Ectodermal cell (in vitro differentiated cells): Measurements from ENCODE around the gene COL15A1.

Experiments used
- H3K27ac ChIP-seq: 2 replicates; pipeline ENCODE4 v1.7.0; 2013; ENCODE audit warnings: mild to moderate bottlenecking, low read depth, low read length; ENCODE audit not compliant: insufficient read depth, poor library complexity, severe bottlenecking
- H3K27me3 ChIP-seq: 2 replicates; pipeline ENCODE4 v1.7.0; 2013; ENCODE audit warnings: mild to moderate bottlenecking, low read length; ENCODE audit not compliant: insufficient read depth, control insufficient read depth, poor library complexity, severe bottlenecking
- H3K36me3 ChIP-seq: one replicate; pipeline ENCODE4 v1.7.0; 2013; ENCODE audit warnings: low read length; ENCODE audit not compliant: control insufficient read depth, insufficient read depth
- H3K4me1 ChIP-seq: one replicate; pipeline ENCODE4 v1.7.0; 2013; ENCODE audit warnings: low read length; ENCODE audit not compliant: control insufficient read depth, insufficient read depth
- H3K4me3 ChIP-seq: 2 replicates; pipeline ENCODE4 v1.7.0; 2013; ENCODE audit warnings: low read depth, low read length, control low read depth; ENCODE audit not compliant: insufficient read depth
- H3K9me3 ChIP-seq: 2 replicates; pipeline ENCODE4 v1.7.0; 2013; ENCODE audit warnings: mild to moderate bottlenecking, low read length, moderate library complexity; ENCODE audit not compliant: control insufficient read depth
- WGBS, 2 experiments: methylation state at CpG; one replicate each; pipeline ENCODE4 v1.1.7; 2013; ENCODE audit warnings: missing lambda C conversion rate in 2 of 2; 5-methylcytosine and 5-hydroxymethylcytosine counted together

The COL15A1 gene

GRCh38 chr9:98990181-98990870 lies 46.6 kb downstream of the COL15A1 start:
- H3K27me3 ChIP-seq = no peaks in the 10 kb centered on the region
- WGBS, 2 experiments = 92% methylated on average over 8 of the region's 8 CpGs
- H3K36me3 ChIP-seq = no peaks in the 10 kb centered on the region
- no peak overlapping the region for H3K27ac ChIP-seq
- H3K9me3 ChIP-seq = no peaks in the 10 kb centered on the region
- H3K4me1 ChIP-seq = peaks cover 11% of the 10 kb centered on the region
- no peak overlapping the region for H3K4me3 ChIP-seq

- Histone ChIP-seq H3K27ac (no peak overlapping the region), H3K27me3 (no peaks in the 10 kb centered on the region), H3K9me3 (no peaks in the 10 kb centered on the region), H3K36me3 (no peaks in the 10 kb centered on the region), H3K4me3 (no peak overlapping the region), H3K4me1 (peaks cover 11% of the 10 kb centered on the region)
- 95 to 96% methylated on average over 33 of the region's 33 CpGs for WGBS, 2 experiments
Measured at GRCh38 chr9:98992107-98992884, 48.6 kb downstream of the COL15A1 start.

GRCh38 chr9:98992885-98993569 lies 49.3 kb downstream of the COL15A1 start:
- Histone ChIP-seq H3K4me1 (peaks cover 11% of the 10 kb centered on the region), H3K27me3 (no peaks in the 10 kb centered on the region), H3K4me3 (no peak overlapping the region), H3K36me3 (no peaks in the 10 kb centered on the region), H3K9me3 (no peaks in the 10 kb centered on the region), H3K27ac (no peak overlapping the region)
- 95 to 96% methylated on average over 6 of the region's 6 CpGs for WGBS, 2 experiments

GRCh38 chr9:98993570-98993945 lies 49.9 kb downstream of the COL15A1 start:
- Histone ChIP-seq H3K4me1 (peaks cover 13% of the 10 kb centered on the region), H3K4me3 (no peak overlapping the region), H3K9me3 (no peaks in the 10 kb centered on the region), H3K27ac (no peak overlapping the region), H3K36me3 (no peaks in the 10 kb centered on the region), H3K27me3 (no peaks in the 10 kb centered on the region)
- WGBS, 2 experiments = 84 to 90% methylated on average over 6 of the region's 6 CpGs

- 93% methylated on average over 12 of the region's 12 CpGs for WGBS, 2 experiments
- Histone ChIP-seq H3K27me3 (no peaks in the 10 kb centered on the region), H3K9me3 (no peaks in the 10 kb centered on the region), H3K36me3 (no peaks in the 10 kb centered on the region), H3K27ac (no peak overlapping the region), H3K4me1 (peaks cover 9% of the 10 kb centered on the region), H3K4me3 (no peak overlapping the region)
Measured at GRCh38 chr9:98994172-98995058, 50.7 kb downstream of the COL15A1 start.

- Histone ChIP-seq H3K36me3 (no peaks in the 10 kb centered on the region), H3K27ac (no peak overlapping the region), H3K9me3 (no peaks in the 10 kb centered on the region), H3K27me3 (no peaks in the 10 kb centered on the region), H3K4me1 (peaks cover 5% of the 10 kb centered on the region), H3K4me3 (no peak overlapping the region)
- 88 to 93% methylated on average over 3 of the region's 3 CpGs for WGBS, 2 experiments
Measured at GRCh38 chr9:98995059-98995671, 51.5 kb downstream of the COL15A1 start.

GRCh38 chr9:98995971-98996504 lies 52.3 kb downstream of the COL15A1 start:
- WGBS, 2 experiments = 90 to 97% methylated on average over 7 of the region's 7 CpGs
- H3K27ac ChIP-seq = no peak overlapping the region
- peaks cover 6% of the 10 kb centered on the region for H3K4me1 ChIP-seq
- no peak overlapping the region for H3K4me3 ChIP-seq
- H3K27me3 ChIP-seq = no peaks in the 10 kb centered on the region
- no peaks in the 10 kb centered on the region for H3K9me3 ChIP-seq
- H3K36me3 ChIP-seq = no peaks in the 10 kb centered on the region

- Histone ChIP-seq H3K4me3 (no peak overlapping the region), H3K27me3 (no peaks in the 10 kb centered on the region), H3K4me1 (peaks cover 17% of the 10 kb centered on the region), H3K27ac (no peak overlapping the region), H3K9me3 (no peaks in the 10 kb centered on the region), H3K36me3 (no peaks in the 10 kb centered on the region)
- 93 to 94% methylated on average over 4 of the region's 4 CpGs for WGBS, 2 experiments
Measured at GRCh38 chr9:98997604-98998003, 53.9 kb downstream of the COL15A1 start.

- Histone ChIP-seq H3K36me3 (no peaks in the 10 kb centered on the region), H3K27ac (no peak overlapping the region), H3K4me1 (peaks cover 17% of the 10 kb centered on the region), H3K9me3 (no peaks in the 10 kb centered on the region), H3K4me3 (no peak overlapping the region), H3K27me3 (no peaks in the 10 kb centered on the region)
- WGBS, 2 experiments = 27 to 35% methylated on average over 19 of the region's 19 CpGs
Measured at GRCh38 chr9:98998441-98999151, 54.9 kb downstream of the COL15A1 start.
